Progenitor cell of endocrine pancreas (in vitro differentiated cells): ENCODE results near the gene IL6R. TPM values are rescaled to one million over a fixed set of nuclear protein-coding genes. Genes with fewer than 3 reads are reported as not detected.

ENCODE experiments used
- DNase-seq: peaks from one replicate; pipeline ENCODE4 v3.0.0; 2021; ENCODE audit warnings: low spot score; ENCODE audit not compliant: unreplicated experiment
- H3K27ac Mint-ChIP-seq: 2 replicates; pipeline ENCODE4 v1.8.0; 2021; ENCODE audit warnings: mild to moderate bottlenecking, moderate library complexity, mixed read lengths
- H3K27me3 Mint-ChIP-seq: 2 replicates; pipeline ENCODE4 v1.8.0; 2021; ENCODE audit warnings: mixed read lengths
- H3K36me3 Mint-ChIP-seq: 2 replicates; pipeline ENCODE4 v1.8.0; 2022; ENCODE audit warnings: mixed read lengths; ENCODE audit not compliant: insufficient read depth
- H3K4me1 Mint-ChIP-seq: 2 replicates; pipeline ENCODE4 v1.8.0; 2021; ENCODE audit warnings: low read depth, mixed read lengths
- H3K4me3 Mint-ChIP-seq: 2 replicates; pipeline ENCODE4 v1.8.0; 2021; ENCODE audit warnings: low read depth, mild to moderate bottlenecking, moderate library complexity, mixed read lengths
- H3K9me3 Mint-ChIP-seq: 2 replicates; pipeline ENCODE4 v1.8.0; 2021; ENCODE audit warnings: low read depth, mixed read lengths
- CTCF ChIP-seq: fragments of 200-600 bp; sonication (generic); IDR thresholded peaks from one replicate; pipeline ENCODE4 v1.5.0; 2021; ENCODE audit warnings: antibody characterized with exemption, mild to moderate bottlenecking; ENCODE audit not compliant: unreplicated experiment
- total RNA-seq: library from RNA; stranded (reverse); gene quantifications from 2 replicates; pipeline ENCODE4 v1.2.1, GENCODE V29; 2021

The IL6R gene
- total RNA-seq, 1 donor from 2014 or later = 3.1 TPM

- Mint-ChIP-seq H3K4me3 (no peak overlapping the region), H3K27me3 (peaks cover 5% of the 10 kb centered on the region), H3K27ac (no peak overlapping the region), H3K4me1 (no peaks in the 10 kb centered on the region), H3K36me3 (no peaks in the 10 kb centered on the region), H3K9me3 (no peaks in the 10 kb centered on the region)
- no peak for DNase-seq
- no peak for TF ChIP-seq CTCF
Observed at GRCh38 chr1:154445040-154445472, 39.9 kb downstream of the IL6R start.

- H3K4me1 Mint-ChIP-seq = no peaks in the 10 kb centered on the region
- H3K27me3 Mint-ChIP-seq = peaks cover 2% of the 10 kb centered on the region
- H3K27ac Mint-ChIP-seq = no peak overlapping the region
- H3K4me3 Mint-ChIP-seq = no peak overlapping the region
- no peaks in the 10 kb centered on the region for H3K36me3 Mint-ChIP-seq
- H3K9me3 Mint-ChIP-seq = no peaks in the 10 kb centered on the region
- DNase-seq = no peak
- TF ChIP-seq CTCF = no peak
Observed at GRCh38 chr1:154446292-154446691, 41.1 kb downstream of the IL6R start.

GRCh38 chr1:154446789-154447188, 41.6 kb downstream of the IL6R start:
- no peaks in the 10 kb centered on the region for H3K36me3 Mint-ChIP-seq
- H3K9me3 Mint-ChIP-seq = no peaks in the 10 kb centered on the region
- no peaks in the 10 kb centered on the region for H3K4me1 Mint-ChIP-seq
- no peak overlapping the region for H3K27ac Mint-ChIP-seq
- peaks cover 3% of the 10 kb centered on the region for H3K27me3 Mint-ChIP-seq
- no peak overlapping the region for H3K4me3 Mint-ChIP-seq
- DNase-seq = no peak
- TF ChIP-seq CTCF = no peak

- H3K27ac Mint-ChIP-seq = no peak overlapping the region
- no peak for DNase-seq
- no peak for TF ChIP-seq CTCF
- H3K4me1 Mint-ChIP-seq = no peaks in the 10 kb centered on the region
- H3K9me3 Mint-ChIP-seq = no peaks in the 10 kb centered on the region
- H3K4me3 Mint-ChIP-seq = no peak overlapping the region
- H3K27me3 Mint-ChIP-seq = peaks cover 11% of the 10 kb centered on the region
- H3K36me3 Mint-ChIP-seq = no peaks in the 10 kb centered on the region
Observed at GRCh38 chr1:154448331-154448811, 43.2 kb downstream of the IL6R start.

- no peak for DNase-seq
- Mint-ChIP-seq H3K27ac (no peak overlapping the region), H3K4me3 (no peak overlapping the region), H3K9me3 (no peaks in the 10 kb centered on the region), H3K4me1 (no peaks in the 10 kb centered on the region), H3K27me3 (peaks cover 16% of the 10 kb centered on the region), H3K36me3 (no peaks in the 10 kb centered on the region)
- no peak for TF ChIP-seq CTCF
Observed at GRCh38 chr1:154453161-154453560, 48.0 kb downstream of the IL6R start.
